Non-pigmented ciliary epithelial cell (primary cell): Measurements from ENCODE around the gene FAM193A.
"Not testable (repeated sequence)": the region's sequence is repeated elsewhere in the genome, so short reads cannot be mapped to it uniquely, and the experiment has no call there.

ENCODE experiments used
- DNase-seq: peaks from one replicate; pipeline ENCODE4 v3.0.0-alpha.2; 2010; ENCODE audit warnings: low read depth

Gene FAM193A

DNA sequence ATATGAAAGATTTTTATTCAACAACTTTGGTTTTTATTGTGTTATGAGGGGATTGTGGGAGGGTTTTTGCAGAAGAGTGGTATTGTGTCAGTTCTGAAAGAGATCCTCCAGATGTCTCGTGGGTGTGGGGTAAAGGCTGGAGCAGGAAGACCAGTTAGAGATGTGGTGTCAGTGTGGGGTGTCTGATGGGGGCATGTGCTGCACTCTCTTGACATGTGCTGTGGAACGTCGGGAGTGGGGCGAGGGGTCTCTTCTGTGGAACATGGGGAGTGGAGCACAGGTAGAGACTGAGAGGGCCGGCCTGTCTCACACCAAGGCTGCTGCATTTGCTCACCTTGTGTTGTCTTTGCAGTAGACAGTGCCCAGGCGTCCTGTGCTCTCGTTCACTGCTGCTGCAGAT is 37.6 kb downstream of the FAM193A start:
- DNase-seq: no peak

GRCh38 chr4:2574863-2575262 is 38.4 kb downstream of the FAM193A start:
- no peak for DNase-seq

DNA sequence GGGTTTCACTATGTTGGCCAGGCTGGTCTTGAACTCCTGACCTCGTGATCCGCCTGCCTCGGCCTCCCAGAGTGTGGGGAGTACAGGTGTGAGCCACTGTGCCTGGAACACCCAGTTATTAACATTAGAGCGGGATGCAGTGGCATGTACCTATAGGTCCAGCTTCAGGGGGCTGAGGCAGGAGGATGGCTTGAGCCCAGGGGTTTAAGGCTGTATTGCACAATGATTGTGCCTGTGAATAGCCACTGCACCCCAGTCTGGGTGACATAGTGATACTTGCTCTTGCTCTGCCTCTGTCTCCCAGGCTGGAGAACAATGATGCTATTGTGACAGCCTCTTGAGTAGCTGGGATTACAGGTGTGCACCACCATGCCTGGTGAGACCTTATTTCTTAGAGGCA is 39.8 kb downstream of the FAM193A start:
- no peak for DNase-seq

DNA sequence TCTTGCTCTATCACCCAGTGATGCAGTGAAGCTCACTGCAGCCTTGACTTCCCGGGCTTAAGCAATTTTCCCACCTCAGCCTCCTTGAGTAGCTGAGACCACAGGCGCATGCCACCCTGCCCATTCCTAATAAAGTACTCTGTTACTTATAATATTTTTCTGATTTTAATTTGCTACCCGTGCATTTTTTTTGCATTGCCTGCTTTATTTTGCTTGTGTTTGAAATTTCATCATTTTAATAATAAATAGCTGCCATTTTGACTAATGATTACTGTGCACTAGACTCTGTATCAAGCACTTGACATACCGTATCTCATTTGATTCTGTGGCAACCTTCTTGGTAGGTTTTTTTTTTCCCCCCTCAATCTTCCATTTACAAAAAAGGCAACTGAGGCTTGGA is 41.7 kb downstream of the FAM193A start:
- DNase-seq: no peak

DNA sequence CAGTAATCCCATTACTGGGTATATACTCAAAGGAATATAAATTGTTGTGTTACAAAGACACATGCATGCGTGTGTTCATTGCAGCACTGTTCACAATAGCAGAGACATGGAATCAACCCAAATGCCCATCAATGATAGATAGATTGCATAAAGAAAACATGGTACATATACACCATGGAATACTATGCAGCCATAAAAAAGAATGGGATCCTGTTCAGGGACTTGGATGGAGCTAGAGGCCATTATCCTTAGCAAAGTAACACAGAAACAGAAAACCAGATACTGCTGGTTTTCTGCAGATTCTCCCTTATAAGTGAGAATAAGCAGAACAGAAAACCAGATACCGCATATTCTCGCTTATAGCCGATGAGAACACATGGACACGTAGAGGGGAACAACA is 43.5 kb downstream of the FAM193A start:
- no peak for DNase-seq

GRCh38 chr4:2583092-2583491 is 46.6 kb downstream of the FAM193A start:
- DNase-seq: no peak

DNA sequence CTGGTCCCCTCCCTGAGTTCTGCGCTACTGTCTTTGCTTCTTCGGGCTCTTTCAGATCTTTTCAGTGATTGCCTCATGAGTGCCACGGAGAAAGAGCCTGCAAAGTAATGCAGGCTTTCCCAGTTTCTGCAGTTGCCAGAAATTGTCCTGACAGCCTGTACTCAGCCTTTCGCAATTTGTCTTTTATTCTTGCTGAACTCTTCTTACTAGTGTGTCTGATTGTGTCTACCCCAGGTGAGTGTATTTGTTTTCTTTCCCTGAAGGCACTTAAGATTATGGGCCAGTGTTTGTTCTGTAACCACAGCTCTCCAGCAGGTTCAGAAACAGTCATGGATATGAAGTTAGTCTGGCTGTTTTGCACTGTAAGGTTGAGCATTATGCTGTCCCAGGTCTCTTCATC is 47.1 kb downstream of the FAM193A start:
- no peak for DNase-seq

- DNase-seq: no peak
Measured at GRCh38 chr4:2586502-2586901, 50.1 kb downstream of the FAM193A start.

DNA sequence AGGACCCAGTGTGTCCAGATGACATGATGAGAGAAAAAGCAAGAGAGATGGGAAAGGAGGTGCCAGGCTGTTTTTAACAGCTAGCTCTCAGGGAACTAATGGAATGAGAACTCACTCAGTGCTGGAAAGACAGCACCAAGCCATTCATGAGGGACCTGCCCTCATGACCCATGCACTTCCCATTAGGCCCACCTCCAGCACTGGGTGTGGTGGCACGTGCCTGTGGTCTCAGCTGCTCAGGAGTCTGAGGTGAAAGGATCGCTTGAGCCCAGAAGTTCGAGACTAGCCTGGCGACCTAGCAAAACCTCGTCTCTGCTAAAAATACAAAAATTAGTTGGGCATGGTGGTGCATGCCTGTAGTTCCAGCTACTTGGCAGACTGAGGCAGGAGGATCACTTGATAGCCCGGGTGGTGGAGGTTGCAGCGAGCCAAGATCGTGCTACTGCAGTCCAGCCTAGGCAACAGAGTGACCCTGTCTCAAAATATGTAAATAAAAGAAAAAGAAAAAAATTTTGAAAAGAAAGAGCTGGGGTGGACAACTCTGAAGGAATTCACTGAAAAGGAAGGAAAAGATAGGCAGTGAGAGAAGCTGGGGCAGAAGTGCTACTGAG is 50.9 kb downstream of the FAM193A start:
- no peak for DNase-seq

DNA sequence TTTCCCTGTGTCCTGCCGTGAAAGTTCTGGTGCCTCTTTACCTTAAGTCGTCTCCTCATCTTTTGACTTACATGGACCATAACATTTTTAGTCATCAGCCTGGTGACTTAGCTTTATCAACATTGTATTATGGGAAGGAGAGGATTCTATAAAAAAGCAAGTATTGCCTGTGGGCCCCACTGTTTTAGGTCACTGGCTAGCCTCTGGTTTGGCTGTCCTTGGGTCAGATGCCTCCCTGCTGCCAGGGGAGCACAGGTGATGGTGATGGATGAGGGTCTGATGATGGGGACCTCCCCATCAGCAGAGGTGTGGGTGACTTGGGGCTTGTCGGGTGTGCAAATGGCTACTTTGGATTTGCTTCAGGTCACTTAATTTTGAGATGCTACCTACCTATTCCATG is 51.8 kb downstream of the FAM193A start:
- no peak for DNase-seq

DNA sequence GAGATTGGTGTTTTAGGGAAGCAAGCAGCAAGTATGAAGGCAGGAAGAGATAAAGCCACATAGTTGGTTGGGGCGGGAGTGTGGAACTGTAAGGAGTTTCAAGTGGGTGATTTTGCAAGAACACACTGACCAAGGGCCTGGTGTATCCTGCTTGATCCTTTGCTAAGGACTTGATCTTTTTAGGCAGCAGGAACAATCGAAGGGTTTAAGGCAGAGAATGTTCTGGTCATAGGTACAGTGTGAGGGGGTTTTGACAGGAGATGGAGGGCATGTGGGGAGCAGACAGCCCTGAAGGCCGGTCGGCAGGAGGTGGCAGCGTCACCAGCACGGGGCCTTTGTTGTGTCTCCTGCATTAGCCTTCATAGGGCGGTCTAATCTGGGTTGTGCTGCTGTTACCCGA is 54.7 kb downstream of the FAM193A start:
- DNase-seq: no peak

GRCh38 chr4:2592014-2592413 is 55.6 kb downstream of the FAM193A start:
- DNase-seq: not testable (repeated sequence)

- no peak for DNase-seq
Measured at GRCh38 chr4:2592572-2592971, 56.1 kb downstream of the FAM193A start.

GRCh38 chr4:2593003-2593402 is 56.6 kb downstream of the FAM193A start:
- DNase-seq: no peak

- DNase-seq: no peak
Measured at GRCh38 chr4:2595436-2595835, 59.0 kb downstream of the FAM193A start.

- DNase-seq: no peak
Measured at GRCh38 chr4:2595952-2596552, 59.6 kb downstream of the FAM193A start.

GRCh38 chr4:2596611-2597010 is 60.2 kb downstream of the FAM193A start:
- DNase-seq: no peak

DNA sequence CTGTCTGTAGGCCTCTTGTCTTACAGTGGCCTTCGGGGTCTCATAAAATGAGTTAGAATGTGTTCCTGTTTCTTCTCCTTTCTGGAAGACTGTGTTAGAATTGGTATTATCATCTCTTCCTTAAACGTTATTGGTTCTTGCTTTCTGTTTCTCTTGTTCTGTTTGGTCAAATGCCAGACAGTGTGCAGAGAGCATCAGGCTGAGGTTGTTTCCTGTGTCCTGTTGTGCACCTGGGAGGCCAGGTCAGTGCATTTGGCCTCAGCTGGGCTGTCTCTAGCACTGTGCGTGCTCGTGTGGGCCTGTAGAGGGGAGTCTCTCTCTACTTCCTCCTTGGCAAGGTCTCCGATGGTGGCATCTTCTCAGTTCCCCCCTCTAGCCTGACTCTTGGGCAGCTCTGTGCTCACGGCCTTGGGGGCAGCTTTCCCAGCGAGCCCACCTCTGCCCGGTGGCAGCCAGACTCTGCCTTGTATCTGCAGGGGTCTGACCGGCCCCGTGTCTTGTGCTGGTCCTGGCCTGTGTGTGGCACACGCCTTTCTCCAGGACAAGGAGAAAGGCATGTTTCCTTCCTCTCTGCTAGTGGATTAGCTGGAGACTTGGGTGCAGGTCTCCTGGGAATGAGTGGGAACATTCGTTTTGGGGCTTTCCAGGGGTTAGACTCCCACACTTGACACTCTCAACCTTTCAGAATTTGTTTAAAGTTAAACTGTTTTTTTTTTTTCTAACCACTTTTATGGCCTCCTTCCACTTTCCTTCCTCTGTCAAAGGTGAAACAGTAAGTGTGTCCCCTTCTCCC is 62.3 kb downstream of the FAM193A start:
- DNase-seq: no peak

DNA sequence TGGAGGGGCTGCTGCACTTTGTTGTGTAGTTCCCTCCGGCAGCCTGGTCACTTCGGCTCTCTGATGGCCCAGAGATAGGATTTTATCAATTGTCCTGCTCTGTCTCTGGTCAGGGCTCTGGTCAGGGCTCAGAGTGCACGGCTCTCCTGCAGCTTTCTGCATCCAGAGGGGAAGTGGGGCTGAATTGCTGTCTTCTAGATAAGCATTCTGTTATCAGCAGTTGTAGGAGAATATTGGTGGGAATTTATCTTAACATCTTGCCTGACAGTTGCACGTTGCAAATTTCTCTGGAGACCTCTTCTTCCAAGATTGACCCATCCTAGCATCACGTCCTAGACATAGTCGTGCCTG is 62.8 kb downstream of the FAM193A start:
- no peak for DNase-seq

- DNase-seq: no peak
Measured at GRCh38 chr4:2600878-2601277, 64.4 kb downstream of the FAM193A start.

DNA sequence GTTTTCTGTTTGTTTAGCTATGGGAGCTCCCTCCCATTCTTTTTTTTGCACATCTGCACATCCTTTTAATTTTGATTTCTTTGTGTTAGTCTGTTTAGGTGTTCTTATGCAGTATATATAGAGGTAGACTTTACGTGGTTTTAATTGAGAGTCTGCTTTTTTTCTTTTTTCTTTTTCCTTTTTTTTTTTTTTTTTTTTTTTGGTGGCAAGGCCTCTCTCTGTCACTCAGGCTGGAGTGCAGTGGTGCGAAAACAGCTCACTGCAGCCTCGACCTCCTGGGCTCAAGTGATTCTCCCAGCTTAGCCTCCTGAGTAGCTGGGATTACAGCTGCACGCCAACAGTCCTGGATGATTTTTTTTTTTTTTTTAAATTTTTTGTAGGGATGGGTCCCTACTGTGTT is 68.2 kb downstream of the FAM193A start:
- no peak for DNase-seq

GRCh38 chr4:2606960-2607506 is 70.6 kb downstream of the FAM193A start:
- DNase-seq: no peak

DNA sequence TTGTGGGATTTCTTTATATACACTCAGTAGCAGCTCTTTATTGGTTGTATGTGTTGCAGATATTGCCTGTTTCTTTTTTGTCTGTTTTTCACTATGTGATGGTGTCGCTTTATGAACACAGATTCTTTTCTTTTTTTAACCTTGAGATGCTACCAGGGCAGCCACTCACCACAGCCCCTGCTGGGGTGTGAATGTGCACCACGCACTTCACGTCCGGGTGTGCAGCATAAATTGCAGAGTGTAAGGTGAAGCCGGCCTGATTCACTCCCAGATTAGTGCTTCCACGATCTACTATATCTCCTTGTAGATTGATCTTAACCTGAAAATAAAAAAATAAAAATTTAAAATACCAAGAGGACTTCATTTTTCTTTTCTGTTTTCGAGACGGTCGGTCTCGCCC is 71.4 kb downstream of the FAM193A start:
- no peak for DNase-seq
